22Rv1 (cell line): ENCODE data around the gene KCNT1.

Experiments used
- H3K27ac ChIP-seq: fragments of 450-650 bp; 2 replicates; pipeline ENCODE4 v1.5.1; 2017
- CTCF ChIP-seq: fragments of 450-650 bp; IDR thresholded peaks from 2 replicates; pipeline ENCODE4 v1.5.1; 2017; ENCODE audit warnings: mild to moderate bottlenecking
- ZFX ChIP-seq: fragments of 450-650 bp; IDR thresholded peaks from 2 replicates; pipeline ENCODE4 v1.6.1; 2017; ENCODE audit warnings: antibody characterized with exemption, borderline replicate concordance

KCNT1 gene

GRCh38 chr9:135718616-135719015 is 16.6 kb downstream of the KCNT1 start:
- TF ChIP-seq CTCF (no peak), ZFX (no peak)
- H3K27ac ChIP-seq = no peak overlapping the region

GRCh38 chr9:135719472-135719871 is 17.5 kb downstream of the KCNT1 start:
- H3K27ac ChIP-seq = no peak overlapping the region
- TF ChIP-seq CTCF (no peak), ZFX (no peak)

GRCh38 chr9:135722365-135722764 is 20.4 kb downstream of the KCNT1 start:
- TF ChIP-seq CTCF (no peak), ZFX (no peak)
- no peak overlapping the region for H3K27ac ChIP-seq

- no peak overlapping the region for H3K27ac ChIP-seq
- no peak for TF ChIP-seq CTCF
- no peak for TF ChIP-seq ZFX
These were observed 22.3 kb downstream of the KCNT1 start for GRCh38 chr9:135724186-135724787.

GRCh38 chr9:135726138-135726853 is 24.3 kb downstream of the KCNT1 start:
- H3K27ac ChIP-seq = no peak overlapping the region
- TF ChIP-seq ZFX (no peak), CTCF (no peak)

- no peak for TF ChIP-seq ZFX
- TF ChIP-seq CTCF = no peak
- H3K27ac ChIP-seq = no peak overlapping the region
These were observed 25.4 kb downstream of the KCNT1 start for GRCh38 chr9:135727257-135727875.

GRCh38 chr9:135728436-135729110 is 26.6 kb downstream of the KCNT1 start:
- TF ChIP-seq CTCF = no peak
- no peak for TF ChIP-seq ZFX
- no peak overlapping the region for H3K27ac ChIP-seq
